GM23248 (cell line): ENCODE measurements around the gene NTF3. TPM values are rescaled to one million over a fixed set of nuclear protein-coding genes. Genes with fewer than 3 reads are reported as not detected.

ENCODE experiments used
- DNase-seq: peaks from one replicate; pipeline ENCODE4 v3.0.0-alpha.2; 2015
- H2AFZ ChIP-seq: fragments of 200-600 bp; sonication (generic); 2 replicates; pipeline ENCODE4 v1.6.1; 2016; ENCODE audit warnings: antibody characterized with exemption
- H3F3A ChIP-seq: fragments of 200-600 bp; sonication (generic); 2 replicates; pipeline ENCODE4 v1.6.1; 2016; ENCODE audit warnings: mild to moderate bottlenecking, antibody characterized with exemption, mixed run types; ENCODE audit not compliant: insufficient read depth
- H3K27ac ChIP-seq: fragments of 200-600 bp; sonication (generic); 2 replicates; pipeline ENCODE4 v1.5.1; 2016; ENCODE audit warnings: mild to moderate bottlenecking
- H3K27me3 ChIP-seq: fragments of 200-600 bp; sonication (generic); replicated peaks from 2 replicates; pipeline ENCODE4 v1.6.1; 2016; ENCODE audit warnings: mild to moderate bottlenecking; ENCODE audit not compliant: insufficient read depth
- H3K36me3 ChIP-seq: fragments of 200-600 bp; sonication (generic); 2 replicates; pipeline ENCODE4 v1.6.1; 2016; ENCODE audit warnings: low read depth, mild to moderate bottlenecking
- H3K4me1 ChIP-seq: fragments of 200-600 bp; sonication (generic); 2 replicates; pipeline ENCODE4 v1.6.1; 2016; ENCODE audit warnings: mild to moderate bottlenecking; ENCODE audit not compliant: insufficient read depth
- H3K4me2 ChIP-seq: fragments of 200-600 bp; sonication (generic); one replicate; pipeline ENCODE4 v1.6.1; 2016; ENCODE audit warnings: mild to moderate bottlenecking; ENCODE audit not compliant: unreplicated experiment
- H3K4me3 ChIP-seq: fragments of 200-600 bp; sonication (generic); 2 replicates; pipeline ENCODE4 v1.5.1; 2016; ENCODE audit warnings: mild to moderate bottlenecking
- H3K79me2 ChIP-seq: fragments of 200-600 bp; sonication (generic); 2 replicates; pipeline ENCODE4 v1.6.1; 2016; ENCODE audit warnings: mild to moderate bottlenecking; ENCODE audit not compliant: insufficient read depth
- H3K9ac ChIP-seq: fragments of 200-600 bp; sonication (generic); 2 replicates; pipeline ENCODE4 v1.6.1; 2016; ENCODE audit warnings: mild to moderate bottlenecking
- H3K9me2 ChIP-seq: fragments of 200-600 bp; sonication (generic); 2 replicates; pipeline ENCODE4 v1.6.1; 2016; ENCODE audit warnings: mixed run types, mild to moderate bottlenecking, moderate library complexity; ENCODE audit not compliant: insufficient read depth
- H3K9me3 ChIP-seq: fragments of 200-600 bp; sonication (generic); one replicate; pipeline ENCODE4 v1.6.1; 2017; ENCODE audit warnings: low read depth
- H4K20me1 ChIP-seq: fragments of 200-600 bp; sonication (generic); 2 replicates; pipeline ENCODE4 v1.6.0; 2016; ENCODE audit not compliant: insufficient read depth
- EZH2 ChIP-seq: fragments of 200-600 bp; sonication (generic); IDR thresholded peaks from 2 replicates; pipeline ENCODE4 v1.6.1; 2018; ENCODE audit warnings: antibody characterized with exemption, mild to moderate bottlenecking; ENCODE audit not compliant: insufficient read depth, poor library complexity, severe bottlenecking
- EZH2phosphoT487 ChIP-seq: fragments of 200-600 bp; sonication (generic); IDR thresholded peaks from 2 replicates; pipeline ENCODE4 v1.6.1; 2018; ENCODE audit warnings: antibody characterized with exemption, moderate library complexity, mild to moderate bottlenecking, low read depth; ENCODE audit not compliant: insufficient read depth
- WGBS, 2 experiments: methylation state at CpG; one replicate each; pipeline ENCODE4 v1.1.6; 2015 to 2017; ENCODE audit warnings: low lambda C conversion rate in 2 of 2, low coverage in 1 of 2; ENCODE audit errors: missing lambda C conversion rate in 2 of 2; 5-methylcytosine and 5-hydroxymethylcytosine counted together
- in situ Hi-C: fragments of 300-500 bp; cut with MboI; formaldehyde crosslinking; loops from 2 replicates; pipeline ENCODE4 v1.15.0; 2020
- polyA plus RNA-seq: library from polyadenylated mRNA; unstranded; fragments of >200 nt; fragmentation: Nextera tagmentation; extraction: Ambion mirVana; gene quantifications from 2 replicates; pipeline ENCODE4 v1.2.1, GENCODE V29; 2016
- total RNA-seq: library from RNA; depleted of rRNA; stranded (reverse); fragments of >200 nt; shearing (Covaris generic); gene quantifications from 2 replicates; pipeline ENCODE4 v1.2.3, GENCODE V29; 2014

Gene NTF3
- total and polyA plus RNA-seq, 2 experiments from 2014 or later, result 4.8 to 6.0 TPM

- H3K9me2 ChIP-seq, result no peaks in the 10 kb centered on the region
- no peaks in the 10 kb centered on the region for H3K4me1 ChIP-seq
- no peak overlapping the region for H3K4me2 ChIP-seq
- no peaks in the 10 kb centered on the region for H3K27me3 ChIP-seq
- WGBS, 2 experiments, result 53 to 67% methylated on average over 2 of the region's 2 CpGs
- H3K9me3 ChIP-seq, result no peaks in the 10 kb centered on the region
- H3K36me3 ChIP-seq, result no peaks in the 10 kb centered on the region
- no peaks in the 10 kb centered on the region for H4K20me1 ChIP-seq
- in situ Hi-C loops, result no loop called here
- no peaks in the 10 kb centered on the region for H3F3A ChIP-seq
- no peak overlapping the region for H2AFZ ChIP-seq
- DNase-seq, result peak; percentile 3
- H3K79me2 ChIP-seq, result no peaks in the 10 kb centered on the region
- no peak overlapping the region for H3K27ac ChIP-seq
- TF ChIP-seq EZH2phosphoT487 (no peak), EZH2 (no peak)
- H3K4me3 ChIP-seq, result no peak overlapping the region
- H3K9ac ChIP-seq, result no peak overlapping the region
Observed at GRCh38 chr12:5505751-5506150, 73.8 kb downstream of the NTF3 start.

GRCh38 chr12:5506295-5506694 lies 74.4 kb downstream of the NTF3 start:
- Histone ChIP-seq H2AFZ (no peak overlapping the region), H3K9me2 (no peaks in the 10 kb centered on the region), H3F3A (no peaks in the 10 kb centered on the region), H3K4me1 (no peaks in the 10 kb centered on the region), H3K27me3 (no peaks in the 10 kb centered on the region), H3K27ac (no peak overlapping the region), H3K4me3 (no peak overlapping the region), H3K9me3 (no peaks in the 10 kb centered on the region), H3K79me2 (no peaks in the 10 kb centered on the region), H4K20me1 (no peaks in the 10 kb centered on the region), H3K9ac (no peak overlapping the region), H3K4me2 (no peak overlapping the region), H3K36me3 (no peaks in the 10 kb centered on the region)
- in situ Hi-C loops, result no loop called here
- TF ChIP-seq EZH2 (no peak), EZH2phosphoT487 (no peak)
- no peak for DNase-seq
- WGBS, 2 experiments, result 79% methylated on average over 4 of the region's 4 CpGs

DNA sequence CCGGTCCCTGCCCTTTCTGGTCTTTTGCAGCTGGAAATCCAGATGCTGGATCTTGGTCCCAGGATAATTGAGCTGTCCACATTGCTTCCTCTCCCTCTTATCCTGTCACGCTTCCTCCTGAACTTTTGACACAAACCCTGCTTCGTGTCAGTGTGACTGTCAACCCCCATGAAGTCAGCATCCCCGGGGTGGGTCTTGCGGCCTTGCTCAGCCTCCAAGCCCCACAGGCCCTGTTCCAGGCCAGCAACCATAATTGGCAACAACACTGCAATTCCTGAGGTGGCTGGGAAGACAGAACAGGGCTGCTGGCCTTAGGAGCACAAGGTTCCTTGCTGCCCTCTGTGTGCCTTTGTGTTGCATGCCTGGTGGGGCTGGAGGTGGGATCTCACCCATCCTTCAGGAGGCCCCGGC lies 74.9 kb downstream of the NTF3 start:
- H3K27ac ChIP-seq, result no peak overlapping the region
- no peaks in the 10 kb centered on the region for H3F3A ChIP-seq
- no peaks in the 10 kb centered on the region for H3K9me2 ChIP-seq
- no peak overlapping the region for H2AFZ ChIP-seq
- no peaks in the 10 kb centered on the region for H3K27me3 ChIP-seq
- no peak overlapping the region for H3K4me2 ChIP-seq
- H3K36me3 ChIP-seq, result no peaks in the 10 kb centered on the region
- H3K9ac ChIP-seq, result no peak overlapping the region
- no peaks in the 10 kb centered on the region for H3K4me1 ChIP-seq
- TF ChIP-seq EZH2, result no peak
- TF ChIP-seq EZH2phosphoT487, result no peak
- no peaks in the 10 kb centered on the region for H3K9me3 ChIP-seq
- peak; percentile 2 for DNase-seq
- H4K20me1 ChIP-seq, result no peaks in the 10 kb centered on the region
- 55 to 58% methylated on average over 6 of the region's 6 CpGs for WGBS, 2 experiments
- no peak overlapping the region for H3K4me3 ChIP-seq
- in situ Hi-C loops, result no loop called here
- H3K79me2 ChIP-seq, result no peaks in the 10 kb centered on the region

DNA sequence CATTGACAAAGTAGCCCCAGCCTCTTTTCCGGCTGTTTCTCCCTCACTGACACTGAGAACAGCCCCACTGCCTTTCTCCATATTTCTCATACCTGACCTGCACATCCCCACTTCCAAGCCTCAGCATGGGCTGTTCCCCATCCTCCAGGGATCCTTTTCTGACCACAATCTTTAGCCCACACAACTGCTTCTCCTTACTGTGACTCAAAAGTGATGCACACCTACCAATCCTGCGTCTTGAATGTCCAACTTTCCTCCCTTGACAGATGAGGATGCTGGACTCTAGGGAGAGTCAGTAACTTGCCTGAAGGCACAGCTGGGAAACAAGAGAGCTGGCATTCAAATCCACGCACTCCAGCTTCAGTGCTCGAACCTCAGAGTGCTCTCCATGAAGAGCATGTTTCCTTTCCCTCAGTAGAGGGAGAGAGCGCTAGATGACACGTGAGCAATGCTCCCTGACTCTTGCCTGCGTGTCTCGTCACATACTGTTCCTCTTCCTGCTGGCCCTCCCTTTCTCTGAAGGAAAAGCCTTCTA lies 75.6 kb downstream of the NTF3 start:
- Histone ChIP-seq H3K9me2 (no peaks in the 10 kb centered on the region), H3K4me3 (no peak overlapping the region), H3K79me2 (no peaks in the 10 kb centered on the region), H3K9ac (no peak overlapping the region), H3K4me1 (no peaks in the 10 kb centered on the region), H4K20me1 (no peaks in the 10 kb centered on the region), H3K36me3 (no peaks in the 10 kb centered on the region), H3F3A (no peaks in the 10 kb centered on the region), H2AFZ (no peak overlapping the region), H3K27me3 (no peaks in the 10 kb centered on the region), H3K9me3 (no peaks in the 10 kb centered on the region), H3K4me2 (no peak overlapping the region), H3K27ac (no peak overlapping the region)
- 83 to 84% methylated on average over 8 of the region's 8 CpGs for WGBS, 2 experiments
- peak; percentile 28 for DNase-seq
- TF ChIP-seq EZH2phosphoT487 (no peak), EZH2 (no peak)
- in situ Hi-C loops, result no loop called here

DNA sequence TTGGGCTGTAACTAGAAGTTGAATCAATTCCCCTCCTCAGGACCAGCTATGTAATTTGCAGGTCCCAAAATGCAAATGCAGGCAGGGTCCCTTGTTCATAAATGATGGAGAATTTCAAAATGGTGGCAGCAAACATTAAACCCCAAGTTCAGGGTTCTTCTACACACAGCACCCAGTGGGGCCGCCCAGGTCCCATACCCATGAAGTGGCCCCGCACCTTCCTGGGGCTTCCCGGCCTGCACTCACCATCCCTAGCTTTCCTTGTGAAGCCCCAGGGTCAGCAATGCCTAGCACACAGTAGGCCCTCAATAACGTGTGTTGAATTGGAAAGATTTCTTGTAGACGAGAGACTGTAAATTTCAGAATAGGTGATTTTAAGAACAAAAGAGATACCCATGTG lies 76.0 kb downstream of the NTF3 start:
- H3K4me1 ChIP-seq, result no peaks in the 10 kb centered on the region
- H3K27me3 ChIP-seq, result no peaks in the 10 kb centered on the region

More for the DNA sequence above, 76.0 kb downstream of the NTF3 start:
- no peaks in the 10 kb centered on the region for H3K9me2 ChIP-seq
- H3K9ac ChIP-seq, result no peak overlapping the region
- H3K36me3 ChIP-seq, result no peaks in the 10 kb centered on the region
- no peaks in the 10 kb centered on the region for H3K79me2 ChIP-seq
- no peak overlapping the region for H3K4me2 ChIP-seq
- no peak overlapping the region for H3K27ac ChIP-seq
- TF ChIP-seq EZH2 (no peak), EZH2phosphoT487 (no peak)
- H3K9me3 ChIP-seq, result no peaks in the 10 kb centered on the region
- in situ Hi-C loops, result no loop called here
- whole genome bisulfite sequencing, 2 experiments, result 73 to 78% methylated on average over 5 of the region's 5 CpGs
- no peaks in the 10 kb centered on the region for H3F3A ChIP-seq
- no peak overlapping the region for H3K4me3 ChIP-seq
- no peak for DNase-seq
- no peak overlapping the region for H2AFZ ChIP-seq
- H4K20me1 ChIP-seq, result no peaks in the 10 kb centered on the region
